ENCODE data around the gene PHACTR1.

The PHACTR1 gene

DNA sequence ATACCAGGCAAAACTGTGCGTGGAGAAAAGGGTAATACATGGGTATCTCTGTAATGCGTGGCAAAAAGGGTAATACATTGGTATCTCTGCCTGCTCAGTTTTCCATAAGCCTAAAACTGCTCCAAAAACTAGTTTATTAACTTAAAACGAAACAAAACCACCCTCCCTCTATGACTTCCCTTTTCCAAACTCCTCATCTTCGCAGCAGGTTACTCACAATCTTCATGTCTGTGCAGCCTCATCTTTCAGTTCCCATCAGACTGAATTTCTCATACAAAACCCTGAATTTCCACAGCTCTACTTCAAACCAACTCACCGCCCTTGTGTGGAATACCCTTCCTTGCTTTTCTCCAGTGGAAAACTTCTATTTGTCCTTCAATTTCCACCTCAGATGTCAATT, 199.4 kb downstream of the PHACTR1 start:
- no peak for DNase-seq (ENCODE audit: extremely low read depth, low read depth)
- TF ChIP-seq, protein P1, sequence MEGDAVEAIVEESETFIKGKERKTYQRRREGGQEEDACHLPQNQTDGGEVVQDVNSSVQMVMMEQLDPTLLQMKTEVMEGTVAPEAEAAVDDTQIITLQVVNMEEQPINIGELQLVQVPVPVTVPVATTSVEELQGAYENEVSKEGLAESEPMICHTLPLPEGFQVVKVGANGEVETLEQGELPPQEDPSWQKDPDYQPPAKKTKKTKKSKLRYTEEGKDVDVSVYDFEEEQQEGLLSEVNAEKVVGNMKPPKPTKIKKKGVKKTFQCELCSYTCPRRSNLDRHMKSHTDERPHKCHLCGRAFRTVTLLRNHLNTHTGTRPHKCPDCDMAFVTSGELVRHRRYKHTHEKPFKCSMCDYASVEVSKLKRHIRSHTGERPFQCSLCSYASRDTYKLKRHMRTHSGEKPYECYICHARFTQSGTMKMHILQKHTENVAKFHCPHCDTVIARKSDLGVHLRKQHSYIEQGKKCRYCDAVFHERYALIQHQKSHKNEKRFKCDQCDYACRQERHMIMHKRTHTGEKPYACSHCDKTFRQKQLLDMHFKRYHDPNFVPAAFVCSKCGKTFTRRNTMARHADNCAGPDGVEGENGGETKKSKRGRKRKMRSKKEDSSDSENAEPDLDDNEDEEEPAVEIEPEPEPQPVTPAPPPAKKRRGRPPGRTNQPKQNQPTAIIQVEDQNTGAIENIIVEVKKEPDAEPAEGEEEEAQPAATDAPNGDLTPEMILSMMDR (IDR thresholded peaks at IDR 0.05; ENCODE audit: low read depth, low read length) = no peak

DNA sequence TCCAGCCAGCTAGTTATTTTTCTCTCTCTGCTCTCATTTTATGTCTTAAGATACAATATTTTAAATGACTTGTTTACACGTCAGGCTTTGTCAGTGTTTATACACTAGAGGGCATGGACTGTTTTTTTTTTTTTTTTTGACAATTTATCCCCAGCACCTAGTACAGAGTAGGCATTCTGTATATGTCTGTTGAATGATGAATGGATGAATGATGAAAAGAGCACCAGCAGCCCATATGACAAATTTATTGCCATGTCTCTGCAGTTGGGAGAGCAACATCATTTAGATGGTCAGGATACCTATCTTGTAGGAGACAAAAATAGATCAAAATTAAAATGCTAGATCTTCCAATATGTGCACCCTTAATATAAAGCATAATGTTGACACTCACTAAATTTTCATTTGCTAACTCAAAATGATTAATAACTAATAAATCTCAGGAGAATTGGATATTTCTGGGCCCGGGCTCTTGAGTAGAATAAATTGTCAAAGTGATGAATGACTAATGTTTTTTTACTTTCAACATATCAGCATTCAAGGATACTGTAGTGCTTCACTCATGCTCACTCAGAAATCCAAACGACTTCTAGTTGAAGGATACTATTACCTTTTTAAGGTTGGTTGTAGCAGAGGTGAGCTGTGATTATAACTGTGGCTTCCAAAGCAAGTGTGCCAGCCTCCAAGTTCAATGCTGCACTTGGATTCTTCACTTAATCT, 200.0 kb downstream of the PHACTR1 start:
- TF ChIP-seq, protein P1 (IDR thresholded peaks at IDR 0.05; ENCODE audit: low read depth, low read length) = no peak

DNA sequence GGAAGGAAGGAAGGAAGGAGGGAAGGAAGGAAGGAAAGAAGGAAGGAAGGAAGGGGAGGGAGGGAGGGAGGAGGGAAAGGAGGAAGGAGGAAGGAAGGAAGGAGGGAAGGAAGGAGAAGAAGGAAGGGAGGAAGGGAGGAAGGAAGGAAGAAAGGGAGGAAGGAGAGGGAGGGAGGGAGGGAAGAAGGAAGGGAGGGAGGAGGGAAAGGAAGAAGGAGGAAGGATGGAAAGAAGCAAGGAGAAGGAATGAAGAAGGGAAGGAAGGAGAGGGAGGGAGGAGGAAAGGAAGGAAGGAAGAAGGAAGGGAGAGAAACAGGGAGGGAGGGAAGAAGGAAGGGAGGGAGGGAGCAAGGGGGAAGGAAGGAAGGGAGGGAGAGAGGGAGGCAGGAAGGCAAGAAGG, 204.9 kb downstream of the PHACTR1 start:
- TF ChIP-seq, protein P1 (IDR thresholded peaks at IDR 0.05; ENCODE audit: low read depth, low read length) = no peak
- DNase-seq (ENCODE audit: extremely low read depth, low read depth) = no peak

More for the DNA sequence above, 200.0 kb downstream of the PHACTR1 start:
- no peak for DNase-seq (ENCODE audit: extremely low read depth, low read depth)

DNA sequence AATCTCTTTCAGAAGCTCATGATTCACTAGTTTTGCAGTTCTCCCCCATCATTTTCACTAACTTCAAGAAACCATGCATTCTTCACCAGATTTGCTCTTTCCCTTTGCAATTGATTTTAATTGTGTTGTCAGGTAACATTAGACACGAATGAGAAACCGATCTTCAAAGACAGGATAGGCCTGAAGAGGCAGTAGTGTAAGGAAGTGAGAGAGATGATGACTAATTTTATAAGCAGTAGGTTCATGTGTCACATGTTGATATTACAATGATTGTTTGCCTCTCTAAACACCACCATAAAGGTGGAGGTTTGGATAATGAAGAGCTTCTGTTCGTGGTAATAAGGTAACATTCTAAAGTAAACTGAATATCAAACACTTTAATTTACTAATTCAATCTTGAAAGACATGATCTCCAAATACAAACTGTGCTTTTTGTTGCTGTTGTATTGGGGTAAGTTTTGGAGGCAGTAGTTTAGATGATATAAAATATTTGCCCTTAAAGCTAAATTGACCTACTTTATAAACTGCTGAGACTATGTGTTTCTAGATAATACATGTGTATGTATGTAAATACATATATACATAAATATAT, 207.2 kb downstream of the PHACTR1 start:
- DNase-seq (ENCODE audit: extremely low read depth, low read depth) = no peak
- TF ChIP-seq, protein P1 (IDR thresholded peaks at IDR 0.05; ENCODE audit: low read depth, low read length) = no peak

DNA sequence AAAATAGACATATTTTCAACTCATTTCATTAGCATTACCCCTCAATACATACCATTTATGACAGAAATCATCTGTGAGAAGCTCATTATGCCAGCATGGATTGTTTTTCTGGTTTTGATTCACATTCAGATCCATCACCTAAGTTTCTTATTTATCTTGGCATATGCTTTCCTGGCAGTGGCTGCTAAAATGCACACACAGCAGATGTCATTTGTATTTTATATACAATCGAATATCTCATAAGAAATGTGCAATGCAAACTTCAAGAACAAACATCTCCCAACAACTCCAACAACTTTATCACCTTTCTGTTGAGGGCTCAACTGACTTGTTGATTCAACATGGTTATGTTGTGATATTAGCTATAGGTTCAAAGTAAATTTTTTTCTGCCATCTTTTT, 208.3 kb downstream of the PHACTR1 start:
- DNase-seq (ENCODE audit: extremely low read depth, low read depth) = no peak
- TF ChIP-seq, protein P1 (IDR thresholded peaks at IDR 0.05; ENCODE audit: low read depth, low read length) = no peak

DNA sequence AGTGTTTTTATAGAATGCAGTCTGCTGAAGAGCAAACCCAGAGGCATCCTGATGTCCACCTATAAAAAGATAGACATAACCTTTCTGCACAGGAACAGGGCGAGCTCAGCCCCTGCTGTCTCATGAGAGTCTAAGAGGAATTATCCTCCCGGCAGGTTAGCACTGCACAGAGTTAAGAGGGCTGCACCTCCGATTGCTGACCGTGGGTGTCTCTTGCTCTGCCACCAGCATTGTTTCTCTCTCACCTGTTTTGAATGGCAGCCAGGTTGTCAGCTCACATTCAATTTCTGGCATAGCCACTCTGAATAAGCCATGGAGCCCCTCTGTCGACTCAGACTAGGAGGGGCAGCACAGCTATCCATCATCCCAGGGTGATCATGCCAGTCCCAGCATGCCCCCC, 211.2 kb downstream of the PHACTR1 start:
- DNase-seq (ENCODE audit: extremely low read depth, low read depth) = no peak
- TF ChIP-seq, protein P1 (IDR thresholded peaks at IDR 0.05; ENCODE audit: low read depth, low read length) = no peak

DNA sequence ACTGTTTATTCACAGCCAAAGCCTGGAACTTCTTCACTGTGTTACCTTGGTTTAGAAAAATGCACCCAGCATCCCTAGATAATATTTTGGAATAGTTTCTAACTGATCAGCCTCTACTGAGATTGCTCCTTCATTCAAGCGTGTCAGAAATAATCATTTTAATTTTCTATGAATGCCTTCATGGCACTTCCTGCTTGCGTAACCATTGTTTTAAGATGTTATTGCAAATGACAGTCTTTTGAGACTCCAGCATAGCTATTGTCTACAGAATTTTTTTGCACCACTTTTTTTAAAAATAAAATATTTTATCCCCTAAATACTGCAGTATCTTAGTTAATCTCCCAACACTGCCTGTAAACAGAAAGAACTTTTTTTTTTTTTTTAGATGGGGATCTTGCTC, 213.1 kb downstream of the PHACTR1 start:
- no peak for DNase-seq (ENCODE audit: extremely low read depth, low read depth)
- TF ChIP-seq, protein P1 (IDR thresholded peaks at IDR 0.05; ENCODE audit: low read depth, low read length) = no peak
